Activated CD4-positive, alpha-beta T cell treated with anti-CD3 and anti-CD28 coated beads, Interleukin-2, Interleukin-6, amounts not matched to agents 100 ng/mL and 50 ng/mL, durations not matched to agents 16 hours and 8 hours (primary cell): Measurements from ENCODE around the gene DBF4.
"Not testable (repeated sequence)": the region's sequence is repeated elsewhere in the genome, so short reads cannot be mapped to it uniquely, and the experiment has no call there.

Experiments
- DNase-seq: peaks from one replicate; pipeline ENCODE4 v3.0.0-alpha.2; 2020

DBF4 gene

GRCh38 chr7:87885018-87885417 lies 8.7 kb downstream of the DBF4 start:
- no peak for DNase-seq

- peak; percentile 14 for DNase-seq
These were observed 10.6 kb downstream of the DBF4 start for GRCh38 chr7:87886875-87887274.

GRCh38 chr7:87895363-87895762 lies 19.1 kb downstream of the DBF4 start:
- no peak for DNase-seq

- DNase-seq: no peak
These were observed 23.0 kb downstream of the DBF4 start for GRCh38 chr7:87899255-87899654.

GRCh38 chr7:87907136-87907906 lies 31.0 kb downstream of the DBF4 start:
- not testable (repeated sequence) for DNase-seq

GRCh38 chr7:87908814-87909213 lies 32.5 kb downstream of the DBF4 start:
- DNase-seq: not testable (repeated sequence)

GRCh38 chr7:87912121-87912520 lies 35.8 kb downstream of the DBF4 start:
- DNase-seq: no peak

- no peak for DNase-seq
These were observed 42.4 kb downstream of the DBF4 start for GRCh38 chr7:87918740-87919139.

GRCh38 chr7:87919875-87920274 lies 43.6 kb downstream of the DBF4 start:
- DNase-seq: no peak

GRCh38 chr7:87920578-87920977 lies 44.3 kb downstream of the DBF4 start:
- DNase-seq: no peak

GRCh38 chr7:87922759-87923395 lies 46.6 kb downstream of the DBF4 start:
- not testable (repeated sequence) for DNase-seq

- DNase-seq: peak; percentile 31
These were observed 50.5 kb downstream of the DBF4 start for GRCh38 chr7:87926581-87927461.

GRCh38 chr7:87933605-87933952 lies 57.3 kb downstream of the DBF4 start:
- DNase-seq: peak; percentile 6

- peak; percentile 90 for DNase-seq
These were observed 57.8 kb downstream of the DBF4 start, which contains the start of gene ADAM22 for GRCh38 chr7:87933953-87934698. Gene ADAM22, plus strand, starts transcription at chr7:87934251. Its CDS starts 215 bp downstream, at chr7:87934466.

GRCh38 chr7:87934699-87935383 lies 58.5 kb downstream of the DBF4 start:
- peak; percentile 14 for DNase-seq

GRCh38 chr7:87935384-87935706 lies 59.1 kb downstream of the DBF4 start:
- no peak for DNase-seq

GRCh38 chr7:87941138-87941537 lies 64.8 kb downstream of the DBF4 start:
- DNase-seq: no peak

- DNase-seq: no peak
These were observed 68.3 kb downstream of the DBF4 start for GRCh38 chr7:87944547-87944946.

GRCh38 chr7:87945926-87946325 lies 69.6 kb downstream of the DBF4 start:
- not testable (repeated sequence) for DNase-seq

GRCh38 chr7:87948371-87948770 lies 72.1 kb downstream of the DBF4 start:
- DNase-seq: no peak
